RKO (cell line): ENCODE results near the gene PGAM1.
"Not testable (repeated sequence)": the region's sequence is repeated elsewhere in the genome, so short reads cannot be mapped to it uniquely, and the experiment has no call there.

Experiments used
- DNase-seq: peaks from one replicate; pipeline ENCODE4 v3.0.0-alpha.2; 2016; ENCODE audit warnings: low spot score

PGAM1 gene

GRCh38 chr10:97408496-97408992, 17.4 kb upstream of the PGAM1 start:
- no peak for DNase-seq

GRCh38 chr10:97411406-97411805, 14.6 kb upstream of the PGAM1 start:
- peak; percentile 32 for DNase-seq

GRCh38 chr10:97412891-97413304, 13.1 kb upstream of the PGAM1 start:
- no peak for DNase-seq

DNA sequence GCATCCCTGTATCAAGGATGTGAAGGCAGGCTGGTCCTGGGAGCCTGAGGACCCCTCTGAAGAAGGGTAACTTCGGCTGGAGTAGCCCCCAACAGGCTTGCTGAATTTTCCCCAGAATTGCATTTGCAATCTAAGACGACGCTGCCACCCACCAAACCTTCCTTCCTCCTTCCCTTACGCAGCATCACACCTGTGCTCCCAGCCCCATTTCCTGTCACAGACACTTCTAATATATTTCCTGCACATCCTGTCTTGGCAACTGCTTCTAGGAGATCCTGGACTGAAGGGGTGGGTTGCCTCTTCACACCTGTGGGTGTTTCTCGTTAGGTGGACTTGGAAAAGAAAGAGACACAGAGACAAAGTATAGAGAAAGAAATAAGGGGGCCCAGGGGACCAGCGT, 9.4 kb upstream of the PGAM1 start:
- no peak for DNase-seq

GRCh38 chr10:97423757-97424098, 2.3 kb upstream of the PGAM1 start:
- not testable (repeated sequence) for DNase-seq

GRCh38 chr10:97426776-97427570, 982 bp downstream of the PGAM1 start:
- DNase-seq = peak; percentile 48

DNA sequence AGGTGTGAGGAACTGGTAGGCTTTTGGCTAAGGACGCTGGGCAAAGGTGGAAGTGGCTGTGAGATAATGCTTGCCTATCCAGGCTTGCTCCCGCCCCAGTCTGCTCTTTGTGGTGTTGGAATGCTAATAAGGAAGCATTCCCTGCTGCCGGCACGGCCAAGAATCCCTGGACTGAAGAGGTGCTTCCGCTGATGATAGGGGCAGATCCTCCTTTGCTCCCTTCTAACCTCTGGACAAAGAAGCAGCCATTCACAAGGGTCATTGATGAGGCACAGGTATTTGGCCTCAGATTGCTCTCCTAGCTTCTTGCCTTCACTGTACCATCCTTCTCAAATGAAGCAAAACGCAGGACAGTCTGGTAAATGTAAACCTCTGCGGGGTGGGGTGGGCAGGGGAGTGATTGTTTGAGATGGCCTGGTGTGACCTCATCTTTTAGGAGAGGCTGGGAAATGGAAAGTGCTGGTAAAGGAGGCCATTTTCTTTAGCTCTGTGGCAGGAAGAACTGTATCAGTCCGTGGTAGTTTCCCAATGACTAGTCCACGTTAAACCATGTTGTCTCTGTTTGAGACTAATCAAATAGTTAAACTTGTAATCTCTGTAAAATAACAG, 1.7 kb downstream of the PGAM1 start:
- DNase-seq = peak; percentile 71

- peak; percentile 87 for DNase-seq
Observed at GRCh38 chr10:97428572-97428981, 2.6 kb downstream of the PGAM1 start.

DNA sequence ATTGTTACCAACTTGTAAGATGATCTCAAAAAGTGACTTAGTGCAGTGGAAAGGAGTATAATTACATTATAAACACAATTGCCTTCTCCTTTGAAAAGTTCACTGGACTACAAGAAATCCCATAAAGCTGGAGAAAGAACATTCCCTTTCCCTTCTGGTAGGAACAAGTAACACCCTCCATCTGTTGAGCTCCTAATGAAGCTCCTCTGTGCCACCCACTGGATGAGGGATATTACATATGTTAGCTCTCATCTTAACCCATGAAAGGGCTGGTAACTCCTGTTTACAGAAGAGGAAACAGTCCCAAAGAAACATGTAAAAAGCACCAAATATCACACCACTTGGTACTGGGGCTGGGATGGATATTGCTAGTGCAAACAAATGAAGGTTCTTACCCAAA, 8.1 kb downstream of the PGAM1 start:
- DNase-seq = peak; percentile 52

GRCh38 chr10:97434557-97434956, 8.6 kb downstream of the PGAM1 start:
- DNase-seq = no peak

DNA sequence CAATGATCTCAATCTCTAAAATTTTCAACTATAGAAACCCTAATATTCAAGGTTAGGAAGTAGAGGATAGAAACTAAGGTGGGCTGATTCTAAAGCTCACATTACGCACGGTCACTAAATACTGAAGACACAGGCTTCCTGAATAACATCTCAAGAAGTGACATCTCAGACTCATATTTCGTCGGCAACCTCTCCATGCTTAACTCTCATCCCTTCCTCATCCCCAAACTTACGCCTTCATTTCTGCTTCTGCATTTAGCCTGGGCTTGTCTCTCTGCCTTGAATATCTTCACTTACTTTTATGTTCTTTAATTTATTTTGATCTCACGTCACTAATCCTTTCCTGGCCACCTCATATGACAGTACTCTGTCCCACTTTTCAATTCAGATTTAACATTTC, 9.2 kb downstream of the PGAM1 start:
- DNase-seq = no peak

GRCh38 chr10:97442277-97442676, 16.3 kb downstream of the PGAM1 start:
- no peak for DNase-seq

DNA sequence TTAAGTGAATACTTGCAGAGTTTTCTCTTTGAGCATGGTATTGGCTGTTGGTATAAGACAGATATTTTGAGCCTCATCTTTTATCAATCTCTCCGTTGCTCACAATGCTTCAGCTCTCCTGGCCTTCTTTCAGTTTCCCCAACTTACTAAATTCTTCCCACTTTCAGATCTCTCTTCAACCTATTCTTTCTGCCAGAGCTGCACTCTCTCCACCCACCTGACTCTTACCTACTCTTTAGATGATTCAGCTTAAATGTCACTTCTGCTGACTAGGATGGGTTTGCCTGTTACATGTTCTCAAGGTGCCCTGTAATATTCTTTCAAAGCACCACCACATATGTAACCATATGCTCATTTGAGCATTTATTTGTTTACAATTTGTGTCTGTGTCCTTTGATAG, 18.2 kb downstream of the PGAM1 start:
- no peak for DNase-seq

DNA sequence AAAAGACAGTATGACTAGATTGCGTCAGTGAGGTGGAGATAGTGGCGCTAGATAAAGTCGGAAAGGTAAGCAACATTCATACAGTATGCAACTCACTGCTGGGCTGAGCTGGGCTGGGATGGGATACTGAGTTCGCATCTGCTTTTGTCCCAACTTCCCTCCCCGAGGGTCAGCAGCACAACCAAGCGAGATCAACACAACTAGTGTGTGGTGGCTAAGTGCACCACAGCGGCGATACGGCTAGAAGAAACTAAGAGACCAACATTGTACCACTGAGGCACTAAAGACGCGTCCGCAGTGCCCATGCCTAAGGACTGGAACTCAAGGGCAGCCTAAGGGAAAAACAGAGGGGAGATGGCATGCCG, 19.3 kb downstream of the PGAM1 start:
- no peak for DNase-seq

DNA sequence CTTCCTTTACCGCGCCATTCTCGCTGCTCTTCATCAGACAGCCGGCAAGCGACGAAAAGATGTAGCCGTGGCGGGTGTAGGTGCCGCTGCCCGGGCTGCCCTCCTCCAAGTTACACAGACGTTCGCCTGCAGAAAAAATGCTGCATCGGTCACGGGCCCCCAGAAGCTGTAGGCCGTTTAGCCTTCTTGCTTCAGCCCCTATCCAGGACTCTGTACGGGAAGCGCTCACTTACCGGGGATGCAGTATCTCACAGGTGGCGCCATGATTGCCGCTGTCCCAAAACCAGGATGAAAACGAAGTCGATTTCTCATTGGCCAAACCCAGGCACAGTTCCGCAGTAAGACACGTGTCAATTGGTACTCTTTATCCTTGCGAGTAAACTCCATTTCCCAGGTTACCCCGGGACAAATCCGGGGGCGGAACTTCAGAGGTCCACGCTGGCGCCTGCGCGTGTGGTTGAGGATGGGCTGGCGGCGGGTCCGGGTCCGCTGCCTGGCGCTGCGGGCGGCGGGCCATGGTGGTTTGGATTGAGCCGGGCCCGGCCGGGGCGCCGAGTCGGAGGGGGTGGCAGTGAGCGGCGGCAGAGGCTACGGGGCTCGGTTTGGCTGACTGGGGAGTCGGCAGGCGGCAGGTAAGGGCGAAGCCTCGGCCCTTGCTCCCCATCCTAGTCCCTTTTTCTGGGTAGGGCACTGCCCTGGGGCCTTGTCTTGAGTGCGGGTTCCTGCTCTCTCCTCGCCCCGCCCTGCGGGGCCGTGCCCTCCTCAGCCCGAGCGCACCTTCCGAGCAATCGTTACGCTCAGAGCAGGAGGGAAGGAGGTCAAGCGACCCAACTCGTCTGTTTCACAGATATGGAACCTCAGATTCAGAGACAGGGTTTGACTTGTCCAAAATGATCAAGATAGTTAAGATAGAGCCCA, 20.0 kb downstream of the PGAM1 start, which contains the start of the genes EXOSC1 and ZDHHC16:
Gene EXOSC1 (minus strand): TSS at position 285 of the 918 bp plus-strand sequence. CDS start 21 bp downstream, at position 264.
Gene ZDHHC16 (plus strand): TSS at position 454 of the 918 bp plus-strand sequence. CDS start 5,501 bp downstream, outside the sequence.
- peak; percentile 98 for DNase-seq

DNA sequence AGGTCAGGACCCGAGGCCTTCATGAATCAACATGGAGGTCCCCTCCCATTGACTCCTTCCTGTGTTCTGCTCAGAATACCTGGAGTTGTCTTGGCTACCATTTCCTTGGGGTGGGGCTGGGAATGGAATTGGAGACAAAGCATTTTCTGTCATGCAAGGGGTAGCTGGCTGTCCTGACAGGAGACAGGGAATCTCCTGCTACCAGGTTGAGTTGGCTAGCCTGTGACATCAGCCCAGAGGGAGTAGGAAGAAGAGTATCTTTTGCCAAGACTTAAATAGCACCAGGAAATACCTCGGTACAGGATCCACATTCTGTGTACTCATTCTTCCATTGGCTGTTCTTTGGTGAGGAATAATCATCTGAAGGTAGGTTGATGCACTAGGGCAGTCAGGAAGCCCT, 24.8 kb downstream of the PGAM1 start:
- DNase-seq = no peak

DNA sequence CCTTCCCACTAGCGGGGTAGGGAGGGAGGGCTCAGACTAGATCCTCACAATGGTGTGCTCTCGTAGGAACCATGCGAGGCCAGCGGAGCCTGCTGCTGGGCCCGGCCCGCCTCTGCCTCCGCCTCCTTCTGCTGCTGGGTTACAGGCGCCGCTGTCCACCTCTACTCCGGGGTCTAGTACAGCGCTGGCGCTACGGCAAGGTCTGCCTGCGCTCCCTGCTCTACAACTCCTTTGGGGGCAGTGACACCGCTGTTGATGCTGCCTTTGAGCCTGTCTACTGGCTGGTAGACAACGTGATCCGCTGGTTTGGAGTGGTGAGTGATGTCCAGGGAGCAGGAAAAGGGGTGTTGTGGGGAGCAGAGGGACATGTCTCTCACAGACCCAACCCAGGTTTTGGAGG, 25.6 kb downstream of the PGAM1 start:
- DNase-seq = no peak

DNA sequence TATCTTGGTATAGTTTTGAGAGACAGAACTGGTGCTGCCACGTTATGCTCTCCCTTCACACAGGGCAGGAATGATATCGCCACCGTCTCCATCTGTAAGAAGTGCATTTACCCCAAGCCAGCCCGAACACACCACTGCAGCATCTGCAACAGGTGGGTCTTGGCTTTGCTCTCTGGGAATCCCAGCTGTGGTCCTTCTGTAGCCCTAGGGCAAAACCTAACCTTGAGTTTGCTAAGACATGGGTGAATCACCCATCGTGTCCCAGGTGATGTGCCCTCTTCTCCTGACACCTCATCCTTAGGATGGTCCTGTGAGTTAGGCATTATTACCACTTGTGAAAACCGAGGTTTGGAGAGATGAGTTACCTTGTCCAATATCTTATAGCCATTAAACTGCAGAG, 26.4 kb downstream of the PGAM1 start:
- DNase-seq = no peak

DNA sequence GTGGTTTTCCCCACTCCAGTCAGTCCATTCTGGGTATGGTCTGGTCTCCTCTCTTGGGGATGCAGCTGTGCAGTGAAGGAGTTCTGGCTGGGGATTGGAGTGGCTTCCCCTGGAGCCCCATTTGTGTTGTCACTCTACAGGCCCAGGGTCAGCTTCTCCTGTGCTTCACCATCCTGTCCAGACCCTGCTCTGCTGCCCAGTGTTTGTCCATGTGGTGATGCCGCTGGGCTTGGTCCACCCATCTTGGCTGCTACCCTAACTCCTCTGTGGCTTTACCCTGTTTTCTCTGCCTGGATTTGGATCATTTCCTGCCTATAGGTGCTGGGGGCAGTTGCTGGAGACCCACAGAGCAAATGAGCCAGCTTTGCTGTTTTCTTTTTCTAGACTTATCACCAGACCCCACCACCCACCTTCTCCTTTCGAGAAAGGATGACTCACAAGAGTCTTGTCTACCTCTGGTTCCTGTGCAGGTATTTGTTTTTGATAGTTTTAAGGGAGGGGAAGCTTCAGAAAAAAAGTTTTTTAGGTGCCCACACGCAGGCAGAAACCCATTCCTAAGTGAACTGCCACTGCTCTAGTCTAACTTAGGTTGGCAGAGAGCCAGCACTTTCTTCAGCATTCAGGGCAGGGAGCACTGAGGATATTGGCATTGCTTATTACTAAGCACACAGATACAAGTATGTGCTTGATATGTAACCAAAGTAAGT, 28.5 kb downstream of the PGAM1 start:
- DNase-seq = no peak

DNA sequence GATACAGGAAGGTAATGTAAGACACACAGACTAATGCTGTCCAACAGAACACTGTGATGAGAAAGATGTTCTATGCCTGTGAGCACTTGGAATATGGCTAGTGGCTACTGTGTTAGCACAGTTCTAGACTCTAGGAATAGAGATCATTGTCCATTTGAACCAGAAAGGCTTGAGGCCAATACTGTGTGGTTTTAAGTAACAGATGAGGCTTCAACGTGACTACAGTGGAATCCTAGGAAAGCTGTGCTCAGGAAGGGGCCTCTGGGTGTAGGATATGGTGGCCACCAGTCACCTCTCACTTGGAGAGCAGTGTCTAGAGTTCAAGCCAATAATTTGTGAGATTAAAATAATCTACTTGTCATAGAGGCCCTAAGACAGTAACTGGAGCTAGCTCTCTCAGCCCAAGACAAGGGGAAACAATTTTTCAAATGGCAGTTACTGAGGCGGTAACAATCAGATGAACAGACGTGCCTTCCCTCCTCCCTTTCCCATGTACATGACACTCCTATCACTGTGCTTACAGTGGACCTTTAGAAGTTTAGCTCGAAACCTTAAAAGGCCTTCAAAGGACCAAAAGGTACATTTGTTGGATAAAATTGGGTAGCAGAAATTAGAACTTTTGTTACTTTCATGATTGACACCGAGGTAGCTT, 30.2 kb downstream of the PGAM1 start:
- DNase-seq = no peak

DNA sequence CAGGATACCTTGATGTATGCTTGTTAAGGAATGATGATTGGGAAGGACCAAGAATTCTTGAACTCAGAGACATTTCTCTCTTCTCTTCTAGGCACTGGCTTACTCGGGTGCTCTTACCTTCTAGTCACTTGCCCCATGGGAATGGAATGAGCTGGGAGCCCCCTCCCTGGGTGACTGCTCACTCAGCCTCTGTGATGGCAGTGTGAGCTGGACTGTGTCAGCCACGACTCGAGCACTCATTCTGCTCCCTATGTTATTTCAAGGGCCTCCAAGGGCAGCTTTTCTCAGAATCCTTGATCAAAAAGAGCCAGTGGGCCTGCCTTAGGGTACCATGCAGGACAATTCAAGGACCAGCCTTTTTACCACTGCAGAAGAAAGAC, 30.7 kb downstream of the PGAM1 start:
- no peak for DNase-seq
